HPDE6-E6E7 (cell line): Measurements from ENCODE around the gene MICAL2.

ENCODE experiments used
- DNase-seq: peaks from one replicate; pipeline ENCODE4 v3.0.0; 2011; ENCODE audit warnings: missing footprints; ENCODE audit errors: extremely low spot score

Gene MICAL2

GRCh38 chr11:12117200-12117599, 6.8 kb downstream of the MICAL2 start:
- no peak for DNase-seq

- DNase-seq = no peak
Observed at GRCh38 chr11:12117611-12118010, 7.2 kb downstream of the MICAL2 start.

GRCh38 chr11:12118949-12119348, 8.6 kb downstream of the MICAL2 start:
- DNase-seq = no peak

- DNase-seq = no peak
Observed at GRCh38 chr11:12119502-12119901, 9.1 kb downstream of the MICAL2 start.

GRCh38 chr11:12120031-12121008, 9.9 kb downstream of the MICAL2 start:
- no peak for DNase-seq

DNA sequence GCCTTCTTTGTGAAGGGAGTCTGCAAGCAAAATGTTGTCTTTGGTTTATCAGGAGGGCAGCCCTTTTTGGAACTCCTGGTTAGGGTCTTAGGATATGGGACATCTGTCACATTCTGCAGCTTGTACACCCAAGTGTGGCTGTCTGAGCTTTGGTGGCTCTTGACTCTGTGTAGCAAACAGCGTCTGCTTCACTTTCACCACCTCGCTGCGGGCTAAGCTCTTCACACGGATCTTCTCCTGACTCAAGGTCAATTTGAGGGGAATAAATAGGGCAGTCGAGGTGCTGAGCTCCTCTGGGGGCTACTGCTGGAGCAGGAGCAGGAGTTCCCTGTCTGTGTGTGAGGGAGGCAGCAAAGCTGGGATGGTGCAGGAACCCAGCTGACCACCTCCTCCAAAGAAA, 10.6 kb downstream of the MICAL2 start:
- DNase-seq = no peak

- no peak for DNase-seq
Observed at GRCh38 chr11:12121517-12121916, 11.1 kb downstream of the MICAL2 start.

DNA sequence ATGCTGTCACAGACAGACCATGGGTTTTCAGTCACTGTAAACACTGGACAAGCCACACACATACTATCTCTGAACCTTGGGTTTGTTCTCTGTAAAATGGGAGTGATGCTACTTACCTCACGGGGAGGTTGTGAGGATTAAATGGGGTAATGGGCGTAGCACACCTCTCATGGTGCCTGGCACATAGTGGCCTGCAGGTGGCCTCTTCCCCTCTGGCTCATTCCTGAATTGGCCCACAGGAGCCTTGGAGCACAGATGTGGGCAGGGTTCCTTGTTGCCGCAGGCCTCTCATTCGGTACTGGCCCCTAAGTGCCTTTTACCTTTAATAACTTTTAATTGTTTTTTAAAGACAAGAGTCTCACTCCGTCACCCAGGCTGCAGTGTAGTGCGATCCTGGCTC, 11.7 kb downstream of the MICAL2 start:
- no peak for DNase-seq

DNA sequence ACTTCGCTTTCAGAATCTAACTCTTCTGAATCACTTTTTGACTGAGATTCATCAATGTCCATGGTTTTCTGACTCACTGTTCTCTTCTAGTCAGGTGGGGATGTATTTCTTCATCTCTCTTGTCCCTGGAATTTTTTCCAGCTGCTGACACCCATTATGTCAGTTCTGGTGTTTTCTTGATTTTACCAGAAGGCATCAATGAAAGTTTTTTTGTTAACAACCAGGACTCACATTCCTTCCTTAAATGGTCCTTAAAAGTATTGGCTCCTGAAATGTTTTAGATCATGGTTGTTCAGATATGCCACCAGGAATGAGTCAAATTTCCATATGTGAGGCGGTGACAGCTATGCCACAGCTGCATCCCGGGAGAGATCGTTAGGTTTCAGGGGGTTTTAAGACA, 12.9 kb downstream of the MICAL2 start:
- DNase-seq = no peak

GRCh38 chr11:12123799-12124198, 13.4 kb downstream of the MICAL2 start:
- DNase-seq = no peak

DNA sequence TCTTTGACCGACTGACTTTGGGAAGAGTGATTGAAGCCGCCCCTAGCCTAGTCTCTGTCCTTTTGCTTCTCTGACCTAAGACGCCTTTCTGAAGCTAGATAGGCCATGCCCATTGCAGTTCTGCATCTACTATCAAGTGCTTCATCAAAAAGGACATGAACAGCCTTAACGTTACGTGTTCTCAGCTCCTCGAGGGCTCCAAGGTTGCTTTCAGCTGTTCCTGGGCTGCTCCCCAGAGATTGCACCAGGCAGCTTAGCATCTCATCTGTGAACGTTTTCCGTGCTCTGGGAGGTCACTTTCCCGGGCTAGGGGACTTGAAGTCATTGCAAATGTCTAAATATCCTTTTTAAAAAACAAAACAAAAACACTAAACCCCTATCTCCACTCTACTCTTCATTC, 13.9 kb downstream of the MICAL2 start:
- DNase-seq = no peak

DNA sequence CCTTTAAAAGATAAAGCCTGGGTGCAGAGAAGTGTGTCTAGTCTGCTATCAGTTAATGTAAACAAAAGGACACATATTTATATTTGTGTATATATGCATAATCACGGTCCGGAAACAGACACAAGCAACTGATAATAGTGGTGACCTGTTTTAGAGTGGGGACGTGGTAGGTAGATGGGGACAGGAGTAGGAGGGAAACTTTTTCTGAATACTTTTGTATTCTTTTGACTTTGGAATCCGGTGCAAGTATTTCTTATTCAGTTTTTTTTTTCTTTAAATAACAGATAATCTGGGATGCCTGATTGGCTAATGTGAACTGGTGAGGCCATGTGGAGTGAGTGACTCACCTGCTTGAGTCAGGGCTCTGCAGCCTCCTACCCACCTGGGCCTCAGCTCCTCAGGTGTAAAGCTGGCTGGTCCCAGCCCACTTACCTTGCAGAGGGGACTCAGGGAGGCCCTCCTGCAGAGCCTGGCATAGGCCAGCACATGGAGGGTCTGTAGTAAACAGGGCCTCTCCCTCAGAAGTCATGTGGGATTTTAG, 15.3 kb downstream of the MICAL2 start:
- DNase-seq = peak; percentile 84

- peak; percentile 54 for DNase-seq
Observed at GRCh38 chr11:12126344-12127019, 16.1 kb downstream of the MICAL2 start.

DNA sequence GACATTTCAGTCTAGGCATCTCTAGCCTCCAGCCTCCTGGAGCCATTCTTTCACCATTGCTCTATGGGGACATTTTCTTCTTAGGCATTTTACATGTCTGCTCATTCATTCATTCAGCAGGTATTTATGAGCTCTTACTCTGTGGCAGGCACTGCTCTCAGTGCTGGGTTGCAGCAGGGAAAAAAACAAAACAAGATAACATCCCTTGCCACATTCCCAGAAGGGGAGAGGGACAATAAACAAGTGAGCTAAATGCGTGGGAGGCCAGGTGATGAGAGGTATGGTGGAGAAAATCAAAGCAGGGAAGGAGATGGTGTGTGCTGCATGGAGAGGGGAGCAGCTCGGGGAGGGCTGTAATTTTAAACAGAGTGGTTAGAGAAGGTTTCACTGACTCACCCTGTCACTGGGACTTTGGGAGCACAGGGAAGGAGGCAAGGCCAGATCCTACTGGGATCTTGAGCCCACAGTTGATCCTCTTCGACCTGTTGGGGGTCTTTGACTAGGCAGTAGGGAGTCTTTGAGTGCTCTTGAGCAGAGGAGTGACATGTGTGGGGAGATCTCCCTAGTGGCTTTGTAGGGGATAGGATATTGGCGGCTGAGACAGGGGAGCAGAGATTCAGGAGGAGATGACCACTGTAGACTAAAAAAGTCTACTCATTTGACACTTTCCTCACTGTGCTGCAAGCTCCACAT, 17.0 kb downstream of the MICAL2 start:
- DNase-seq = no peak

DNA sequence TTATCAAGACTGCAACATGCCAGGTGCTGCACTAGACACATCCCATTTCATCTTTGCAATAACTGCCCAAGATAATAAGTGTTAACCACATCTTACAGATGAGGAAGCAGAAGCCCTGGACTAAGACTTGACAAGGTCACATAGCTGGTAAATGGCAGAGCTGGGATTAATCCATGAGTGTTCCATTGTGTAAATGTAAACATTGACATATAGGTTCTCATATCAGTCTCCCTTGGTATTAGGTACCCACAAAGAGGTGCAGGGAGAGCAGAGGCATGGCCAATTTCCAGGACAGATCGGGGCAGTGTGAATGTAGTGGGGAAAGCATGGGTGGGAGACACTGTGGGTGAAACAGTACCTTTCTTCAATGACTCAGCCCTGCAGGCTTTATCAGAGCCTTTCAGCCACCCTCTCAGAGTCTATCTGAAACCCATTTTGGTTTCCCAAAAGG, 17.9 kb downstream of the MICAL2 start:
- no peak for DNase-seq

GRCh38 chr11:12129227-12129626, 18.8 kb downstream of the MICAL2 start:
- DNase-seq = no peak

DNA sequence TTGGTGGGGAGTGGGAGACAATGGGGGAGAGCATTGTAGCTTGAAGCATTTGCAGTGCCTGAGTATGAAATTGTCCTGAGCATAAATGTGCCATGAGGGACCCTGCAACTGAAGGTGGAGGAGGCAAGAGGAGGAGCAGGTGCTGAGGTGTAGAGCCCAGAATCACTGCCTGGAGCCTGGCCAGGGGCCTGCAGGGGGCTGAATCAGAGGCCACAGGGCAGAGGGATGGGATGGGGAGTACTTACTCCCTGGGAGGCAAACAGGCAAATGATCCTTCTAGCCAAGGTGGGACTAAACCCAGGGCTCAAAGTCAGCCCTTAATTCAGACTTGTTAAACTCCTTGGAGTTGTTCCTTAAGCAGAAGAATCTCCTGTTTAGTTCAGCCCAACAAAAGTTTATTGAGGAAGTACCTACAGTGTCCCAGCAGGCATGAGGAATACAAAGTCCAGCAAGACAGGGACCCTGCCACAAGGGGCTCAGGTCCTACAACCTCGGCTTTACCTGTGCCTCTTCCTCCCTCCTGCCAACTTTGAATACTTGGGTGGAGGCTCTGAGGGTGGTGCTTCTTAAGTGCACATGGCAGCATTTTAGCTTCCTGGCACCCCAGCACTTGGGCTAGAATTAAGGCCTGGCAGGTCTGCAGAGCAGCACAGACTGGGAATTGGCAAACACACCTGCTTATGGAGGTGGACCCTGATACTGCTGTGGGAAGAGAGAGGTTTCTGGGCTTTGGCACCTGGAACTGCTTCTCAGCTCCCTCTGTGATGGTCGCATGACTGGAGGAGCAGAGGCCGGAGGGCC, 20.0 kb downstream of the MICAL2 start:
- DNase-seq = no peak

- DNase-seq = no peak
Observed at GRCh38 chr11:12131943-12132789, 21.8 kb downstream of the MICAL2 start.

- DNase-seq = no peak
Observed at GRCh38 chr11:12132790-12133145, 22.4 kb downstream of the MICAL2 start.

GRCh38 chr11:12133547-12134235, 23.3 kb downstream of the MICAL2 start:
- DNase-seq = no peak
